Astrocyte of the cerebellum (primary cell): Measurements from ENCODE around the gene ROGDI.

ENCODE experiments used
- DNase-seq: peaks from one replicate; pipeline ENCODE4 v3.0.0-alpha.2; 2011; ENCODE audit warnings: low read depth
- H3K4me3 ChIP-seq: 2 replicates; pipeline ENCODE4 v1.5.1; 2011; ENCODE audit warnings: mild to moderate bottlenecking, low read depth, low read length, moderate library complexity
- CTCF ChIP-seq: IDR thresholded peaks from 2 replicates; pipeline ENCODE4 v1.5.1; 2012; ENCODE audit warnings: low read length, low read depth, moderate library complexity, mild to moderate bottlenecking; ENCODE audit errors: missing control alignments
- in situ Hi-C: cut with HindIII; loops from 2 replicates; pipeline ENCODE4 v1.10.0; 2017; ENCODE audit warnings: low sequenced_read_pairs

The ROGDI gene

DNA sequence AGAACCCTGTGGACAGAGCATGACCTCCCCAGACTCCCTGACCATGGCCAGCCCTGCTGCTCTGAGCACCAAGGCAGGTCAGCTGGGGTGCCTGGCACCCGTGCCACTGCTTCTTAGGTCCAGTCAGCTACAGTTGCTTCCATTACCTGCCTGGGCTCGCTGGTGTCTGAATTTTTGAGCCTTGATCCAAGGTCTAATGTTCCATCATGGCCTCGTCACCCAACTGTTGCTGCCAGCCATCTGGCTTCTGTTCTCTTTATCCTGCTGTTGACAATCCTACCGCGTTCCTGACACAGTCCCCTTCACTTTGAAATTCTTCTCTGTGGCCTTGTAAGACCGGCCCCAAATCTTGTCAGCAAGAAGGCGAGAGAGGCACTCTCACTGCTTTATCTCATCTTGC, 28.0 kb upstream of the ROGDI start:
- H3K4me3 ChIP-seq = no peak overlapping the region
- no peak for TF ChIP-seq CTCF

DNA sequence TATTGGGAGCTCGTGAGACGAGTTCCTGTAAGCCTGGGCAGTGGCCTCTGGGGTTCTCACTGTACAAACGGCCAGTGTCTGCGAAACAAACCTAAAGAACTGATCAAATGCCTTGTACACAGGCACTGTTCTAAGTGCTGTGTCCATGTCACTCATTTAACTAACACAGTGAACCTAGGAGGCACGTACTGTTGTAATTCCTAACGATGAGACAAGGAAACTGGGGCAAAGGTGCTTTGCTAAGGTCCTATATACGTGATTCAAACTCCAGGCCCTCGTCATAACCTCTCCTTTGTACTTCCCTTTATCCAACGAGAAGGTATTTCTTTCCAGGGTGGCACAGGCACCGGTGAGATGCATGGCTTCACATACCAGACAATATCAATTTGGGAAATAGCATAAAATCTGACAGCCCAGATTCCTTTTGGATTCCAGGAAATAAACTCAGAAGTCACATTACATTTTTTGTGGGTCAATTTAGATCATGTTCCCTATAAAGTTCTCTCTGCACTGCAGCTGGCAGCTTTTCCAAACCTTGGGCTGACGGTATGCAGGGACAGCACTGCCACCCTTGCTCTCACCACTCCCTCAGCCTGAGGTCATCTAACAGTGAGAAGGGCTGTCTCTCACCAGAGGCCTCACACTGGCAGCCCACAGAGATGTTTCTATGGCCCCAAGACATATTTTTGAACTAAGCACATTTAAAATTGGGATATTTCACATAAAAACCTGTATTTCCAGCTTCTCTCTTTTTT, 26.3 kb upstream of the ROGDI start:
- DNase-seq = no peak
- TF ChIP-seq CTCF = no peak
- no peak overlapping the region for H3K4me3 ChIP-seq
- in situ Hi-C loops = no loop called here

More for the DNA sequence above, 28.0 kb upstream of the ROGDI start:
- in situ Hi-C loops = loop anchor here (5.0 kb wide), 1 partner anchor 37 kb away; no protein-coding TSS in a partner anchor
- DNase-seq = no peak

- in situ Hi-C loops = no loop called here
- no peak overlapping the region for H3K4me3 ChIP-seq
- TF ChIP-seq CTCF = no peak
- DNase-seq = no peak
These were observed 24.5 kb upstream of the ROGDI start for GRCh38 chr16:4826980-4827379.

- no peak for TF ChIP-seq CTCF
- in situ Hi-C loops = no loop called here
- no peak for DNase-seq
- no peak overlapping the region for H3K4me3 ChIP-seq
These were observed 24.1 kb upstream of the ROGDI start for GRCh38 chr16:4826526-4826925.

DNA sequence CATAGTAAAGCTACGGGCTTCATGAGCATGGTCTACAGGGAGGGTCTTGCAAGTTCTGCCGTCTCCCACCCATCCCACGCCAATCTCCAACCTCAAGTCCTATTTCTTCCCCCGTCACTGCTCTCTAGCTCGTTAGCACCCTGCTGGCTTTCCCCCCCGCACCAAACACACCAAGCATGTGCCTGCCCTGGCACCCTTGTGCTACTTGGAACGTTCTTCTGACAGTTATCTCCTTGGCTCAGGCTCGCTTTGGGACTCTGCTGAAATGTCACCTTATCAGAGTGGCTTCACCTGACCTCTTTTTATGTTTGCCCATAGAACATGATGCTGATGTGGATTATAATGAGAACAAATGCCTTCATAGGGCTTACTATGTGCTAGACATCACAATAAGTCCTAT, 22.8 kb upstream of the ROGDI start:
- DNase-seq = no peak
- H3K4me3 ChIP-seq = no peak overlapping the region
- no peak for TF ChIP-seq CTCF
- in situ Hi-C loops = no loop called here

- in situ Hi-C loops = no loop called here
- H3K4me3 ChIP-seq = no peak overlapping the region
- TF ChIP-seq CTCF = no peak
- no peak for DNase-seq
These were observed 18.2 kb upstream of the ROGDI start for GRCh38 chr16:4820652-4821051.
